ENCODE measurements around the gene SKAP2. TPM values are rescaled to one million over a fixed set of nuclear protein-coding genes. Genes with fewer than 3 reads are reported as not detected.

Gene SKAP2
- total RNA-seq, 1 experiment from 2014 or later = 66.8 TPM

DNA sequence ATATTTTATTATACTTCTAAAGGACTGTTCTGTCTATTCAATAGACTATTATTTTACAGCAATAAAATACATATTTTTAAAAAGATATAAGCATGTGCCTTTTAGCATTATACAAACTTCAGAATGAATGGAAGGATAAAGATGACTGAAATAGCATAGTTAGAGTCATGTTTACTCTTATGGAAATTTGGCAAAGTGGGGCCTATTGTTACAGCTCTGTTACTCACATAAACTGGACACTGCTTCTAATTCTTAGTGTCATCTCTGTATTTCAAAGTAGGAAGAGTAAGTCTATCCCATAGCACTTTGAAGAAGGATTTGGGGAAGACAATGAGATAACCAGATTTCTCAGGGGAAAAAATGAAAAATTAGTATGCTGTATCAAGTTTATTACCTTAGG, 168.2 kb downstream of the SKAP2 start:
- Histone ChIP-seq H3K9me3 (ENCODE audit: control insufficient read depth, insufficient read depth, low read depth, low read length) (no peaks in the 10 kb centered on the region), H3K4me3 (ENCODE audit: low read depth in 2 of 2, low read length in 2 of 2) (no peak overlapping the region), H3K4me1 (ENCODE audit: control insufficient read depth, insufficient read depth, low read length) (no peaks in the 10 kb centered on the region), H3K27ac (ENCODE audit: low read length) (no peak overlapping the region), H3K27me3 (ENCODE audit: control insufficient read depth, insufficient read depth, low read length) (no peaks in the 10 kb centered on the region), H3K36me3 (ENCODE audit: control insufficient read depth, insufficient read depth, low read length) (no peaks in the 10 kb centered on the region)
- ChIA-PET CTCF (no interaction called here), POLR2A (interaction anchor here (0.6 kb wide), 1 partner anchor 13 kb away, joined by 3 read pairs; no protein-coding TSS in a partner anchor)
- DNase-seq (ENCODE audit: low read depth, low spot score) (no peak), ATAC-seq (no peak)
- in situ Hi-C loops (cut with HindIII; ENCODE audit: low pct_unique_long_range_greater_than_20kb, low sequenced_read_pairs) = no loop called here
- no TSS peak for BruUV-seq (replicated peaks)
- intact Hi-C loops (cut with micrococcal nuclease; ENCODE audit: unreplicated experiment) = no loop called here
- no peak for TF ChIP-seq REST (IDR thresholded peaks at IDR 0.05; ENCODE audit: insufficient read depth in 1 of 2, low read depth in 2 of 2, low read length in 1 of 2)
- no peak for TF ChIP-seq POLR2AphosphoS5 (IDR thresholded peaks at IDR 0.05; ENCODE audit: low read depth, low read length)
- TF ChIP-seq CTCF (IDR thresholded peaks at IDR 0.05) = no peak
- no peak for TF ChIP-seq SIN3A (IDR thresholded peaks at IDR 0.05; ENCODE audit: borderline replicate concordance, insufficient read depth, low read depth, low read length)
- no peak for TF ChIP-seq TCF7L2 (IDR thresholded peaks at IDR 0.05; ENCODE audit: low read depth, low read length)

DNA sequence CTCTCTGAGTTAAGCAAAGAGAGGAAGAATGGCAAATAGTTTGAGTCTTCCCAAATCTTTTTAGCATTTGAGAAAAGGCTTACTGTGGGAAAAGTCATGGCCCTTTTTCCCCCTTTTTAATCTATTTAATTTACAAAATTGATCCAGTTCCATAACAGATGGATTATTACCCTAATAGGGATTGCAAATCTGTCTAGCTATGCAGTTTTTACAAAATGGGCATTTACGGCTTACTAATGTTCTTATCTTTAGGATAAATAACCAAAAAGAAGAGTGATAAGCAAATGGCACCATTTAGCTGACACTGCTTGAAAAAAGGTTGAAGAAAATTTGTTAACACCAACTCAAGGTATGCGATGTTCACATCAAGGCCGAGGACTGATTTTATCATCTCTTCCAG, 169.7 kb downstream of the SKAP2 start:
- intact Hi-C loops (cut with micrococcal nuclease; ENCODE audit: unreplicated experiment) (no loop called here), in situ Hi-C loops (cut with HindIII; ENCODE audit: low pct_unique_long_range_greater_than_20kb, low sequenced_read_pairs) (no loop called here)
- ChIA-PET POLR2A (no interaction called here), CTCF (no interaction called here)
- ATAC-seq (no peak), DNase-seq (ENCODE audit: low read depth, low spot score) (no peak)
- H3K9me3 ChIP-seq (ENCODE audit: control insufficient read depth, insufficient read depth, low read depth, low read length) = no peaks in the 10 kb centered on the region
- H3K27ac ChIP-seq (ENCODE audit: low read length) = no peak overlapping the region
- TF ChIP-seq TCF7L2 (IDR thresholded peaks at IDR 0.05; ENCODE audit: low read depth, low read length) = no peak
- TF ChIP-seq REST (IDR thresholded peaks at IDR 0.05; ENCODE audit: insufficient read depth in 1 of 2, low read depth in 2 of 2, low read length in 1 of 2) = no peak
- TF ChIP-seq SIN3A (IDR thresholded peaks at IDR 0.05; ENCODE audit: borderline replicate concordance, insufficient read depth, low read depth, low read length) = no peak
- TF ChIP-seq CTCF (IDR thresholded peaks at IDR 0.05) = no peak
- TF ChIP-seq POLR2AphosphoS5 (IDR thresholded peaks at IDR 0.05; ENCODE audit: low read depth, low read length) = no peak
- no peaks in the 10 kb centered on the region for H3K36me3 ChIP-seq (ENCODE audit: control insufficient read depth, insufficient read depth, low read length)
- no peak overlapping the region for H3K4me3 ChIP-seq (ENCODE audit: low read depth in 2 of 2, low read length in 2 of 2)
- H3K4me1 ChIP-seq (ENCODE audit: control insufficient read depth, insufficient read depth, low read length) = no peaks in the 10 kb centered on the region
- no TSS peak for BruUV-seq (replicated peaks)
- no peaks in the 10 kb centered on the region for H3K27me3 ChIP-seq (ENCODE audit: control insufficient read depth, insufficient read depth, low read length)

Measured in Panc1 (cell line).